HCT116 (cell line): ENCODE results near the gene ASB6. TPM values are rescaled to one million over a fixed set of nuclear protein-coding genes. Genes with fewer than 3 reads are reported as not detected.

Experiments
- ATAC-seq: fragments of 200-7000 bp; cut with Tn5 transposase; 2 replicates; pipeline ENCODE4 v1.9.1; 2020; ENCODE audit warnings: mild to moderate bottlenecking, moderate library complexity
- BruUV-seq: library from RNA; stranded (reverse); fragments of 400-500 nt; replicated peaks from 2 replicates; lab custom pipeline; 2021; lab: Mats Ljungman, UMichigan
- CTCF ChIA-PET: fragments of 300-600 bp; sonication (Branson Sonifier 250); formaldehyde crosslinking; loops from one replicate; lab custom pipeline; 2021; ENCODE audit warnings: antibody characterized with exemption; lab: Charles Lee
- POLR2A ChIA-PET: fragments of 300-600, 350-600 bp; sonication (Branson Sonifier 250); formaldehyde crosslinking; loops from one replicate; lab custom pipeline; 2021; ENCODE audit warnings: antibody characterized with exemption; lab: Charles Lee
- RAD21 ChIA-PET, 2 experiments: fragments of 300-600 bp; sonication (Branson Sonifier 250); formaldehyde crosslinking; loops; one replicate each; lab custom pipeline; 2023; ENCODE audit warnings: low total read pairs in 2 of 2; ENCODE audit not compliant: uncharacterized antibody in 2 of 2, unreplicated experiment in 2 of 2, low non-redundant PET in 1 of 2; lab: Charles Lee
- DNase-seq: peaks from one replicate; pipeline ENCODE4 v3.0.0-alpha.2; 2010; ENCODE audit warnings: low read depth, low spot score
- H2AFZ ChIP-seq: fragments of 200-600 bp; shearing (Covaris generic), sonication (generic); 2 replicates; pipeline ENCODE4 v1.6.1; 2017; ENCODE audit warnings: low read depth, mixed run types, mixed read lengths, antibody characterized with exemption, low read length; ENCODE audit not compliant: poor library complexity, severe bottlenecking
- H3K27ac ChIP-seq: 2 replicates; pipeline ENCODE4 v1.5.1; 2012; ENCODE audit warnings: low read depth, low read length
- H3K27me3 ChIP-seq: fragments of 200-600 bp; sonication (generic); 2 replicates; pipeline ENCODE4 v1.6.1; 2016; ENCODE audit warnings: mixed run types, low read length, mixed read lengths; ENCODE audit not compliant: insufficient read depth
- H3K36me3 ChIP-seq, 2 experiments: fragments of 200-500 bp in 1 of 2; fragments of 200-600 bp in 1 of 2; sonication (Bioruptor generic) in 1 of 2; sonication (generic) in 1 of 2; 2 replicates each; pipeline versions ENCODE4 v1.5.1 to v1.6.1; 2014 to 2016; ENCODE audit warnings: low read length in 2 of 2, inconsistent platforms in 1 of 2, mixed read lengths in 1 of 2, mixed run types in 1 of 2; ENCODE audit not compliant: insufficient read depth in 2 of 2, control insufficient read depth in 1 of 2
- H3K4me1 ChIP-seq, 2 experiments: fragments of 200-600 bp in 1 of 2; sonication (generic) in 1 of 2; 2 replicates each; pipeline versions ENCODE4 v1.5.1 to v1.6.1; 2012 to 2017; ENCODE audit warnings: low read length in 2 of 2, inconsistent platforms in 1 of 2, mild to moderate bottlenecking in 1 of 2, mixed read lengths in 1 of 2, mixed run types in 1 of 2, moderate library complexity in 1 of 2; ENCODE audit not compliant: insufficient read depth in 2 of 2, control insufficient read depth in 1 of 2
- H3K4me2 ChIP-seq: fragments of 200-600 bp; sonication (generic); 2 replicates; pipeline ENCODE4 v1.6.1; 2017; ENCODE audit warnings: mixed run types, low read length, mixed read lengths
- H3K4me3 ChIP-seq, 2 experiments: fragments of 200-600 bp in 1 of 2; sonication (generic) in 1 of 2; replicated peaks in 1 of 2; 2 replicates each; pipeline ENCODE4 v1.5.1; 2011 to 2016; ENCODE audit warnings: low read length in 2 of 2, control low read depth in 1 of 2, low read depth in 1 of 2, mild to moderate bottlenecking in 1 of 2, mixed read lengths in 1 of 2, mixed run types in 1 of 2
- H3K79me2 ChIP-seq: fragments of 200-600 bp; sonication (generic); 2 replicates; pipeline ENCODE4 v1.6.1; 2017; ENCODE audit warnings: mild to moderate bottlenecking, mixed run types, low read length, moderate library complexity, mixed read lengths; ENCODE audit not compliant: insufficient read depth
- H3K9ac ChIP-seq: fragments of 200-600 bp; sonication (generic); 2 replicates; pipeline ENCODE4 v1.6.1; 2016; ENCODE audit warnings: low read length, mixed read lengths
- H3K9me2 ChIP-seq: fragments of 200-600 bp; sonication (generic), shearing (Covaris generic); 2 replicates; pipeline ENCODE4 v1.6.1; 2017; ENCODE audit warnings: mixed run types, mild to moderate bottlenecking, moderate library complexity; ENCODE audit not compliant: insufficient read depth
- H3K9me3 ChIP-seq, 2 experiments: fragments of 200-500 bp in 1 of 2; fragments of 200-600 bp in 1 of 2; sonication (Bioruptor generic) in 1 of 2; sonication (generic) in 1 of 2; 2 replicates each; pipeline ENCODE4 v1.6.1; 2014 to 2017; ENCODE audit warnings: low read length in 2 of 2, mixed read lengths in 2 of 2, inconsistent platforms in 1 of 2, low read depth in 1 of 2, mild to moderate bottlenecking in 1 of 2, mixed run types in 1 of 2, moderate library complexity in 1 of 2; ENCODE audit not compliant: control insufficient read depth in 1 of 2, insufficient read depth in 1 of 2
- H4K20me1 ChIP-seq: fragments of 200-600 bp; sonication (generic), shearing (Covaris generic); 2 replicates; pipeline ENCODE4 v1.6.1; 2017; ENCODE audit warnings: mixed run types, mild to moderate bottlenecking, moderate library complexity; ENCODE audit not compliant: insufficient read depth
- CBX3 ChIP-seq: IDR thresholded peaks from 2 replicates; pipeline ENCODE4 v1.6.1; 2012; ENCODE audit warnings: low read depth
- CEBPB ChIP-seq: IDR thresholded peaks from 2 replicates; pipeline ENCODE4 v1.6.1; 2012; ENCODE audit warnings: low read depth
- EGR1 ChIP-seq: IDR thresholded peaks from 2 replicates; pipeline ENCODE4 v1.6.1; 2012; ENCODE audit warnings: low read depth
- ELF1 ChIP-seq: IDR thresholded peaks from 2 replicates; pipeline ENCODE4 v1.6.1; 2012; ENCODE audit warnings: low read depth, borderline replicate concordance
- FOSL1 ChIP-seq: IDR thresholded peaks from 2 replicates; pipeline ENCODE4 v1.6.1; 2012; ENCODE audit warnings: low read depth
- POLR2A ChIP-seq: IDR thresholded peaks from 2 replicates; pipeline ENCODE4 v1.7.0; 2011; ENCODE audit warnings: borderline replicate concordance; ENCODE audit not compliant: insufficient read depth, insufficient read length; ENCODE audit errors: extremely low read depth
- REST ChIP-seq: IDR thresholded peaks from 2 replicates; pipeline ENCODE4 v1.6.1; 2012; ENCODE audit warnings: low read depth
- SIN3A ChIP-seq: IDR thresholded peaks from 2 replicates; pipeline ENCODE4 v1.6.1; 2012; ENCODE audit warnings: low read depth
- SP1 ChIP-seq: IDR thresholded peaks from 2 replicates; pipeline ENCODE4 v1.6.1; 2012; ENCODE audit warnings: low read depth
- SRF ChIP-seq: IDR thresholded peaks from 2 replicates; pipeline ENCODE4 v1.6.1; 2012; ENCODE audit warnings: low read depth
- TCF7L2 ChIP-seq: IDR thresholded peaks from 2 replicates; pipeline ENCODE4 v1.7.0; 2011; ENCODE audit warnings: borderline replicate concordance, inconsistent platforms; ENCODE audit not compliant: insufficient read depth, insufficient read length; ENCODE audit errors: extremely low read depth
- YY1 ChIP-seq: IDR thresholded peaks from 2 replicates; pipeline ENCODE4 v1.6.1; 2011; ENCODE audit warnings: low read length, low read depth, moderate library complexity, mild to moderate bottlenecking; ENCODE audit not compliant: insufficient replicate concordance; ENCODE audit errors: extremely low read depth
- ZNF274 ChIP-seq: fragments of 200-500 bp; sonication (Bioruptor generic); IDR thresholded peaks from 2 replicates; pipeline ENCODE4 v1.6.1; 2014; ENCODE audit warnings: mild to moderate bottlenecking, low read depth, low read length, inconsistent platforms
- intact Hi-C: fragments of 100-400 bp; cut with micrococcal nuclease; formaldehyde crosslinking; loops from 2 replicates; pipeline ENCODE4 v1.10.0; 2022
- total RNA-seq: library from RNA; stranded (reverse); gene quantifications from one replicate; pipeline ENCODE4 v1.2.1, GENCODE V29; 2021; ENCODE audit not compliant: unreplicated experiment
- TF ChIP-seq, protein P1 (sequence below): IDR thresholded peaks from 2 replicates; pipeline ENCODE4 v1.6.1; 2011; ENCODE audit warnings: mild to moderate bottlenecking, low read length, moderate library complexity; ENCODE audit not compliant: insufficient replicate concordance; ENCODE audit errors: extremely low read depth

Gene ASB6
- total RNA-seq, 1 experiment from 2014 or later: 21.6 TPM

DNA sequence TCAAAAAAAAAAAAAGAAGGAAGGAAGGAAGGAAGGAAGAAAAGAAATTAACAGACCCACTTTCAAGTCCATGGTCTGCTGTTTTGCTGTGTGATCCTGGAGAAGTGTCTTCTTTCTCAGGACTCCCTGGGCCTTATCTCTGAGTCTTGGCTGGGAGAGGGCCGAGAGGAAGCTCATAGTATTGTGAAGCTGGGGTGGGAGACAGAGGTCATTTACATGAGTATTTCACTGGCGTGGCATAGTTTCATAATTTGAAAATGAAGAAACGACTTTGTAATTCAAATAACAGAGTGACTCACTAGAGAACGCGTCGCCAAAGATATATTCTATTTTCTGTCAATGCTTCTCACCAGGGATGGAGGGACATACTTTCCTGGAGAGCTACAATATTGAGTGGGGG lies 18.6 kb downstream of the ASB6 start:
- Histone ChIP-seq H3K4me2 (no peak overlapping the region), H3K4me1 (peaks cover 11 to 35% of the 10 kb centered on the region in 2 experiments), H3K9me3 (no peaks in the 10 kb centered on the region), H3K9me2 (no peaks in the 10 kb centered on the region), H4K20me1 (peaks cover 10% of the 10 kb centered on the region; the same call in 1 of the 2 replicates), H2AFZ (no peak overlapping the region), H3K9ac (no peak overlapping the region), H3K27me3 (no peaks in the 10 kb centered on the region), H3K36me3 (peaks cover 5 to 9% of the 10 kb centered on the region in 2 experiments; a peak in 3 of 4 replicates), H3K27ac (no peak overlapping the region), H3K4me3 (no peak overlapping the region), H3K79me2 (peaks cover 23% of the 10 kb centered on the region)
- ChIA-PET CTCF (interaction anchor here (0.7 to 4.4 kb wide), 11 partner anchors 9 to 650 kb away, joined by 3 to 91 read pairs (median 5); no protein-coding TSS in a partner anchor), POLR2A (interaction anchor here (0.6 to 3.8 kb wide), 4 partner anchors 128 to 494 kb away, joined by 3 to 26 read pairs (median 5); no protein-coding TSS in a partner anchor), RAD21 (interaction anchor here (0.7 to 2.0 kb wide), 3 partner anchors 9 to 485 kb away, joined by 6 to 9 read pairs (median 9); no protein-coding TSS in a partner anchor)
- DNase-seq: no peak
- TF ChIP-seq SP1 (no peak), EGR1 (no peak), FOSL1 (no peak)
- no TSS peak for BruUV-seq
- ATAC-seq: no peak
- intact Hi-C loops: no loop called here

GRCh38 chr9:129620669-129621295 lies 21.2 kb downstream of the ASB6 start, which contains the start of gene C9orf50:
Gene C9orf50 (minus strand): TSS chr9:129621101. CDS start chr9:129620574, 527 bp downstream.
- H3K27ac ChIP-seq: no peak within 1 kb of the TSS
- BruUV-seq: no TSS peak
- no peak for TF ChIP-seq CBX3
- no peak for TF ChIP-seq SRF
- no peak for TF ChIP-seq EGR1
- TF ChIP-seq REST: no peak
- no peak for TF ChIP-seq POLR2A
- TF ChIP-seq ELF1: no peak
- no peak for TF ChIP-seq CEBPB
- TF ChIP-seq YY1: no peak
- no peak for TF ChIP-seq TCF7L2
- TF ChIP-seq, protein P1, sequence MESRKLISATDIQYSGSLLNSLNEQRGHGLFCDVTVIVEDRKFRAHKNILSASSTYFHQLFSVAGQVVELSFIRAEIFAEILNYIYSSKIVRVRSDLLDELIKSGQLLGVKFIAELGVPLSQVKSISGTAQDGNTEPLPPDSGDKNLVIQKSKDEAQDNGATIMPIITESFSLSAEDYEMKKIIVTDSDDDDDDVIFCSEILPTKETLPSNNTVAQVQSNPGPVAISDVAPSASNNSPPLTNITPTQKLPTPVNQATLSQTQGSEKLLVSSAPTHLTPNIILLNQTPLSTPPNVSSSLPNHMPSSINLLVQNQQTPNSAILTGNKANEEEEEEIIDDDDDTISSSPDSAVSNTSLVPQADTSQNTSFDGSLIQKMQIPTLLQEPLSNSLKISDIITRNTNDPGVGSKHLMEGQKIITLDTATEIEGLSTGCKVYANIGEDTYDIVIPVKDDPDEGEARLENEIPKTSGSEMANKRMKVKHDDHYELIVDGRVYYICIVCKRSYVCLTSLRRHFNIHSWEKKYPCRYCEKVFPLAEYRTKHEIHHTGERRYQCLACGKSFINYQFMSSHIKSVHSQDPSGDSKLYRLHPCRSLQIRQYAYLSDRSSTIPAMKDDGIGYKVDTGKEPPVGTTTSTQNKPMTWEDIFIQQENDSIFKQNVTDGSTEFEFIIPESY: no peak
- TF ChIP-seq SIN3A: no peak
- TF ChIP-seq ZNF274: no peak
- no peak for TF ChIP-seq FOSL1

More at GRCh38 chr9:129620669-129621295, 21.2 kb downstream of the ASB6 start, which contains the start of gene C9orf50:
- DNase-seq (no peak), ATAC-seq (no peak)
- Histone ChIP-seq H4K20me1 (no peaks in the 10 kb centered on the region), H3K4me2 (no peak within 1 kb of the TSS), H3K36me3 (no peaks in the 10 kb centered on the region), H3K79me2 (no peaks in the 10 kb centered on the region), H3K9ac (no peak within 1 kb of the TSS), H3K9me3 (no peaks in the 10 kb centered on the region), H3K4me1 (peaks cover 6 to 35% of the 10 kb centered on the region in 2 experiments; a peak in 3 of 4 replicates), H2AFZ (no peak within 1 kb of the TSS), H3K9me2 (no peaks in the 10 kb centered on the region), H3K4me3 (no peak within 1 kb of the TSS), H3K27me3 (no peaks in the 10 kb centered on the region)
- ChIA-PET RAD21 (no interaction called here), CTCF (interaction anchor here (1.1 kb wide), 1 partner anchor 481 kb away, joined by 4 read pairs; no protein-coding TSS in a partner anchor), POLR2A (interaction anchor here (1.7 kb wide), 1 partner anchor 443 kb away, joined by 6 read pairs; the partner anchor contains the start of gene IER5L)
- intact Hi-C loops: no loop called here
